CD1c-positive myeloid dendritic cell (primary cell): ENCODE data around the gene HEPACAM.

Source experiments
- DNase-seq: peaks from one replicate; pipeline ENCODE4 v3.0.0-alpha.2; 2016; ENCODE audit errors: extremely low spot score

The HEPACAM gene

DNA sequence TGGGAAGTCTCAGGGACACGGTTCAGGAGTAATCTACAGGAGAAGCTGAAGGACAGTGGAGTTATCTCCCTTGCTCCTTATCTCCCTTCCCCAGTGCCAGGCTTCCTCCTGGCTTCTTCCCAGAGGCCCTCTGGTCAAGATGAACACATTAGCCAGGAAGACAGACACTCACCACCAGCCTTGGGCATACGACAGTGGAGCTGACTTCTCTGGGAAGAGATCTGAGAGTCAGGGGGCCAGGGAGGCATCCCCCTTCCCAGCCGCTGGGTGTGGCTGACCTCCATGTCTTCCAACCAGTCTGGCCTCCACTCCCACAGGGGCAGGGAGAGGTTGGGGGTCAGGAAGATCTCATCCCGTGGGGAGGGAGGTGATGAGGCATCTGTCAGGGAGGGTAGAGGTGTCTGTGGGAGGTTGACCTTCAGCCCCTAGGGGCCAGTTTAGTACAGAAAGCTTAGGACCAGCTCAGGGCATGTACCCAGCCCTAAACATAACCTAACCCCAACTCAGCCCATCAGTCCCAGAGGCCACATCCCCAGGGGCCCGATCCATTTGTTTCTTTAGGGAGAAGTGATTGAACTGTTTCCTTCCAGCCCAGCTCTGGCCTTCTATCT lies 50.9 kb downstream of the HEPACAM start:
- no peak for DNase-seq

DNA sequence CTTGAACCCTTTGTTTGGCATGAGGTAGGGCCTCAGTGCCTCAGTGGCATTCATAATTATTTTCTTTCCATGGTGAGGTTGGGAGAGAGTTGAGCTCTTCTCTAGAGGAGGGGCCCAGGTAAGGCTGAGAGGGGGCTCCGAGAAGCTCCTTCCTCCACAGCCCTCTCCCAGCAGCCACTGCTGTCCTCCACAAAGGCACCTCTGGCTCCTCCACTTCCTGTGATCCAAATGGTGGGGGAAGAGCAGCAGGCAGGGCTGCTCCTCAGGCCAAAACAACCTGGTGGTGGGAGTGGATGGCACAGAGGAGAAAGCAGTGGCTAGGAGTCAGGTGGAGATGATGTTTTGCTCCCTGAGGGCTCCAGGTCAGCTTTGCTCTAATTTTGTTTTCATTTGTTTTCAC lies 51.5 kb downstream of the HEPACAM start:
- no peak for DNase-seq

DNA sequence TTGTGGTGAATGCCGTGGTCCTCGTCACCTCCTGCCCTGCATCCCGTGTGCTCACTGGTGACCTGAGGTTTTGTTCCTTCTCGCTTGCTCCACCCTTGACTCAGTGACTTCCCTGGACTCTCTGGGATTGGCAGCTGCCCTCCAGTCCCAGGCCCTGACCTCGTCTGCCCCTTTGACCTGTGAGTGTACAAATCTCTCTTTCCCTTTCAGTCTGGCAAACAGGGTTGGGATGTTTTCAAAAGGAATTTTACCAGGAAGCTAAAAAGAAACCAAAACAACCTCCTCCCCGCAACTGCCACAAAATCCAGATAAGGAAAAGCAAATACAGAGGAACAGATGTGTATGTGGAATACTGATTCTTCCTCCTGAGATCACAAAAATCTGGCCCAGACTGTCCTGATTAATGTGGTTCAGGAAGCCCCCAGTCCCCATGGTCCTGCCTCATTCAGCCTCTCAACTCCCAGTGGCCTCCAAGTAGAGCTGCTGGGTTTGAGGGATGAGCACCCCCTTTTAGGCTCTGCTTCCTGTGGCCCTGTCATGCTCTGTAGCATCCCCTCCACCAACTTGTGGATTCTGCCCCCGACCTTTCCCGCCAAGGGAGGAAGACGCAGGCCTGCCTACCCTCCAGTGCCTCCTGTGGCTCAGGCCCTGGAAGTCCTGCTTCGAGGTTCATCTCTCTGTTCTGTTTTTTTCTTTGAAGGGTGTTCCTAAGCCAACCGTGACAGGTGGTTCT lies 53.3 kb downstream of the HEPACAM start:
- DNase-seq: no peak

DNA sequence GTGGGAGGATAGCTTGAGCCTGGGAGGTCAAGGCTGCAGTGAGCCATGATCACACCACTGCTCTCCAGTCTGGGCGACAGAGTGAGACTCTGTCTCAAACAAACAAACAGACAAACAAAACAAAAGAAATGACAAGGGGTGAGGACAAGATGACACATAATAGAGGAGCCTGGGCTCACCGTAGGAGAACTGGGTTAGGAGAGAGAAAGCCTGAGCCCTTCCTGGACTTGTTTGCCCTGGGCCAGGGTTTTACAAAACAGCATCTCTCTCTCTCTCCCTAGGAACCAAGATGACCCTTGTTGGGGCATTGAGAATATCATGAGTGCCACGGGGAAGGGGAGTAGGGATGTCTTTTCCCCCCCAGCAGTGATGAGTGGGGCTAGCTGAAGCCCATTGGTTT lies 54.9 kb downstream of the HEPACAM start:
- DNase-seq: no peak

DNA sequence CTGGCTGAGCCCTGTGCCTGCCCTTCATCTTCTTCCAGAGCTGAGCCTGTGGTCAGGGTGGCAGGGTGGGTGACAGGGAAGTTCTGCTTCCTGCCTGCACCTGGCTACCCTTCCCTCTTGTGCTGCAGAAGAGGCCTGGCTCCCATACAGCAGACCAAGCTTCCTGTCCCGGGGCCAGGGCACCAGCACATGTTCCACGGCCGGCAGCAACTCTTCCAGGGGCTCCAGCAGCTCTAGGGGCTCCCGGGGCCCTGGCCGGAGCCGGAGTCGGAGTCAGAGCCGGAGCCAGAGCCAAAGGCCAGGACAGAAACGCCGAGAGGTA lies 55.6 kb downstream of the HEPACAM start:
- DNase-seq: no peak

DNA sequence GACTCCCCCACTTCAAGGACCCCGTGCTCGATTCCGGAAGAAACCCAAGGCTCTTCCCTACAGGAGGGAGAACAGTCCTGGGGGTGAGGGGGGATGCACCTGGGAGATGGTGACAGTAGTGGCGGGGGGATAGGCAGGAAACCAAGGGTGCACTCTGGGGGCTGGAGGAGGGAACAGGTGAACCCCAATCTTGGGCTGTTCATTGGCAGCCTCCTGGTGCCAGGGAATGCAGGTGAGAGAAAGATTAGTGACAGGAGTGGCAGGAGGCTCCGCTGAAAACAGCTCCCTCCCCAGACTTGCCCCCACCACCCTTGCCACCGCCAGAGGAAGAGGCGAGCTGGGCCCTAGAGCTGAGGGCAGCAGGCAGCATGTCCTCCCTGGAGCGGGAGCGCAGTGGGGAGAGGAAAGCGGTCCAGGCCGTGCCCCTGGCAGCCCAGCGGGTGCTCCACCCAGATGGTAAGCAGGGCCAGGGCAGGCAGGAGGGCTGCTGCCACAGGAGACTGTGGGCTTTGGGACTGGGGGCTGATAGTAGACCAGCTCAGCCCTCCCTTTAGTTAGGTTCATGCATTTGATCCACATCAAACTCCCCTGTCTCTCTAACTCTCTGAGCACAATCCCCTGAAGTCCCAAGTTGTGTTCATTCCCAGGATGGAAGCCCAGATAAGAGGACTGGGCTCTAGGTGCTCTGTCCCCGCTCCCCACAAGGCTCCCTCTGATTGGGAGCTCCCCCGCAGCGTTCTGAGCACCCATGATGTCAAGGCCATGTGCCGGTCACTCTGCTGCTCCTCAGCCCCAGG lies 56.2 kb downstream of the HEPACAM start:
- no peak for DNase-seq

DNA sequence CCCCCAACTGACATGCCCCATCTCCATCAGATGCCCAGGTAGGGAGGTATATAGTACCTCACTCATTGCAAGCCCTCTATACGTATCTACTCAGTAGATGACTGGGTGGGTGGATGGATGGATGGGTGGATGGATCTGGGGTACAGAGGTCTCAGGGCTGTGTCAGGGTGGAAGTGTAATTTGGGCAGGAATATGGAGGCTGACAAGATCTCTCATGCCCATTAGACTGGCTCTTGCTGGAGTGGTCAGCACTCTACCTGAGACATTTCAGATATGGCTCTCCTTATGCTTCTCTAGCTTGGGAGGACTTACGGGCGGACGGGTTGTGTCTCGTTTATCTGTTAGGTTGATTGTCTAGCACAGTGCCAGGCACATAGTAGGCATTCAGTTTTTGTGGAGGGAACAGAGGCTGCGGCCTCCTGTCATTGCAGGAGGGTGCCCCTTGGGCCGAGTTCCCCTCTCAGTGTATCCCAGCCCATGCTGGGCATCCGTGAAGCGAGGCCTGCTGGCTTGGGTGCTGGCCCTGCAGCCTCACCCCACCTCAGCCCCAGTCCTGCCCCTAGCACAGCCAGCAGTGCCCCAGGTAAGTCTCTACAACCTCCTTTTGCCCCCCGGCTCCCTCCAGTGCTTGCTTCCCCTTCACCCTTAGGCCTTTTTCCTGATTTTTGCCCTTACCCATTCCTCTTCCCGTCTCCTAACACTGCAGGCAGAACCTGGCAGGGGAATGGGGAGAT lies 56.9 kb downstream of the HEPACAM start:
- no peak for DNase-seq

DNA sequence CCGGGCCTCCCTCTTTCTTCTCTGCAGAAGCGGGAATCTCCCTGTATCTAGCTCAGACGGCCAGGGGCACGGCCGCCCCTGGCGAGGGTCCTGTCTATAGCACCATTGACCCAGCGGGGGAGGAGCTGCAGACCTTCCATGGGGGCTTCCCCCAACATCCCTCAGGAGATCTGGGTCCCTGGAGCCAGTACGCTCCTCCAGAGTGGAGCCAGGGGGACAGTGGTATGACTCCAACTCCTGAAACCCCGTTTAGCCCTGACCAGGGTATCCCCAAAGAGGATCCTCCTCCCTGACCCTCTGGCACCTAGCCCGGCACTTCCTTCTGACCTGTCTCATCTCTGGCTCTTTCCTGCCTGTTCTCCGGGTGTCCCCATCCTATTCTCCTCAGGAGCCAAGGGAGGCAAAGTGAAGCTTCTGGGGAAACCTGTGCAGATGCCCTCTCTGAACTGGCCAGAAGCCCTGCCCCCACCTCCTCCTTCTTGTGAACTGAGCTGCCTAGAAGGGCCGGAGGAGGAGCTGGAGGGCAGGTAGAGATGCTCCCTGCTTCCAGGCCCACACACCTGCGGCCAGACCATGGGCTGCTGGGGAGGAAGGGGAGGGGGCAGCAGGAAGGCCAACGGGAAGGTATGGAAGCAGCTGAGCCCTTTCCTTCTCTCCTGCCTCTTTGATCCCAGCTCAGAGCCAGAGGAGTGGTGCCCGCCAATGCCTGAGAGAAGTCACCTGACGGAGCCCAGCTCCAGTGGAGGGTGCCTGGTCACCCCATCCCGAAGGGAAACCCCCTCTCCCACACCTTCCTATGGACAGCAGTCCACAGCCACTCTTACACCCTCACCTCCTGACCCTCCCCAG lies 57.7 kb downstream of the HEPACAM start:
- DNase-seq: no peak

DNA sequence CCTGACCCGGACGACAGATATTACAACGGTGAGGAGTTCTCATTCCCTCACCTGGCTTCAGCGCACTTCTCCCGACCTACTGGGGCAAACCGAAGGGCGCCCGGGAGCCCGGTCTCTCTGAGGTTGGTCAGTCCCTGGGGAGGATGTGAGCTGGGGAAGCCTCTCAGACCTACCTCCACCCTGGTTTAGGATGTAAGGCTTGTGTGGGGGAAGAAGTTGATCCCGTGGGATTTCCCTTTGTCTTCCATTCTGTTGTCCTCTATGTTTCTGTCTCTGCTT lies 58.3 kb downstream of the HEPACAM start:
- no peak for DNase-seq

DNA sequence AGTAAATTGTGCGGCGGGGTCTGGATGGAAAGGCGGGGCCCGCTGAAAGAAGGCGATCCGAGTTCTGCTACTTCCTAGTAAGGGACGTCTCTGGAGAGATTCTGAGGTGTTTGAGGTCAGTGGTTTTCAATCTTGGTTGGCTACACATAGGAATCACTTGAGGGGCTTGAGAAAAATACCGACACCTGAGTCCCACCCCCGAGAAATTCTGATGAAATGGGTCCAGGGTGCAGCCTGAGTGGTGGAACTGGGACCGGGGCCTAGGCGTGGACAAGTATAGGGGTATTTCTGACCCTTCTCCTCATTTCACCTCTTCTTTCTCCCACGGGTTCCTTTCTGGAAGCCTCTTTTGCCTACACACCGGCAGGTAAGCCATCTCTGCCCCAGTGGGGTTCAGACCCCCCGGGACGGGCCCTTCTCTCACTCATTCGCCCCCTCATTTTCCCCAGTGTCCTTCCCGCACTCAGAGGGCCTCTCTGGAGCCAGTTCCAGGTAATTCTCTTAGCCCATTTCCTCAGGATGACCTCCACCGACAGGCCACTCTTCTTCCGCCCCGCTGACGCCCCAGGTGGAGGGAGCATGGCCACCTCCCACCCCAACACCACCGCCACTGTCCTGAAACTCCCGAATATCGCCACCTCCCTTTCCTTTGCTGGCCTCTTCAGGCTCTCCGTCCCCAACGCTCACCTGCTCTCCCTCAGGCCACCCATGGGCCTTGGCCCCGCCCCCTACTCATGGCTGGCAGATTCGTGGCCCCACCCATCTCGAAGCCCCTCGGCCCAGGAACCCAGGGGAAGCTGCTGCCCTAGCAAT lies 58.8 kb downstream of the HEPACAM start:
- no peak for DNase-seq

DNA sequence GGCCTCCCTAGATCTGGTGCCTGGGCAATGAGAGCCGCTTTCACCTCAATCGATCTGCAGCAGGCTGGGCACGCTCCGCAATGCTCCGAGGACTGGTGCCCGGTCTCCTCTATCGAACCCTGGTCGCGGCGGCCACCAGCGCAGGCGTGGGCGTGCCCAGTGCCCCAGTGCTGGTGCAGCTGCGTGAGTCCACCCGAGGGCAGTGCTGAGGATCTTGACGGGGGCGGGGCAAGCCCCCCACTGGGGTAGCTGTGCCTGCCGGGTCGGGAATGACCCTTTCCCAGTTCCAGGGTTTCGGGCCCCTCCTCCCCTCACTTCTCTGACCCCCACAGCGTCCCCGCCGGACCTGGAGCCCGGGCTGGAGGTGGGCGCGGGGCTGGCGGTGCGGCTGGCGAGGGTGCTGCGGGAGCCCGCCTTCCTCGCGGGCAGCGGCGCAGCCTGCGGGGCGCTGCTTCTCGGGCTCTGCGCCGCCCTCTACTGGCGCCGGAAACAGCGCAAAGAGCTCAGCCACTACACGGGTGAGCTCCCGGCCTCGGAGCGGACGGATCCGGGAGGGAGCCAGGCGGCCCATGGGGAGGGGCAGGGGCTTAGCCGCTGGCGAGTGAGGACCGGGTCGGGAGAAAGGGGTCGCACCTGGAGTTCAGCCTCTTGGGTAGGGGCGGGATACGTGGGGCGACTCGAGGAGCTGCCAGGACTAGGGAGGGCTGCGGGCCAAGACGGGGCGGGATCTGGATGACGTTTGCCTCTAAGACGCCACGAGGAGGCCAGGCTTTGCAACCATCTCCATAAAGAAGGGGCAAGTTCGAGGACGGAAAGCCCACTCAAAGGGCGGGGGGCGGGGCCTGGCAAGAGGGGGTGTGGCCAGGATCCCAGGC lies 59.7 kb downstream of the HEPACAM start:
- peak; percentile 85 for DNase-seq

DNA sequence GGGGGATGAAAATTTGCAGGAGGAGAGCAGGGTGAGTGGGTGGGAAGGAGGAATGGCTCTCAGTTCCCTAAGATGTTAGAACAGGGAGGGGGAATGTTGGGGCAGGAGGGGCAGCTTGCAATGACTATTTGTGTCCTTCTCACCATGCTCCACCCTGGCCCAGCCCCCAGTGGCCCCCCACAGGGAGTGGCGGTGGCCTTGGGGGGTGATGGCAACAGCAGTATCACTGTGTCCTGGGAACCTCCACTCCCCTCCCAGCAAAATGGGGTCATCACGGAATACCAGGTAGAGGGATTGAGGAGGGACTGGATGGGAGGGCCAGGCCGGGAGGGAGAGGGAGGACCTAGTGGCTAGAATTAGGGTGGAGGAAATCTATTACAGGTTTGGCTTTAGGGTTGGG lies 60.4 kb downstream of the HEPACAM start:
- no peak for DNase-seq

DNA sequence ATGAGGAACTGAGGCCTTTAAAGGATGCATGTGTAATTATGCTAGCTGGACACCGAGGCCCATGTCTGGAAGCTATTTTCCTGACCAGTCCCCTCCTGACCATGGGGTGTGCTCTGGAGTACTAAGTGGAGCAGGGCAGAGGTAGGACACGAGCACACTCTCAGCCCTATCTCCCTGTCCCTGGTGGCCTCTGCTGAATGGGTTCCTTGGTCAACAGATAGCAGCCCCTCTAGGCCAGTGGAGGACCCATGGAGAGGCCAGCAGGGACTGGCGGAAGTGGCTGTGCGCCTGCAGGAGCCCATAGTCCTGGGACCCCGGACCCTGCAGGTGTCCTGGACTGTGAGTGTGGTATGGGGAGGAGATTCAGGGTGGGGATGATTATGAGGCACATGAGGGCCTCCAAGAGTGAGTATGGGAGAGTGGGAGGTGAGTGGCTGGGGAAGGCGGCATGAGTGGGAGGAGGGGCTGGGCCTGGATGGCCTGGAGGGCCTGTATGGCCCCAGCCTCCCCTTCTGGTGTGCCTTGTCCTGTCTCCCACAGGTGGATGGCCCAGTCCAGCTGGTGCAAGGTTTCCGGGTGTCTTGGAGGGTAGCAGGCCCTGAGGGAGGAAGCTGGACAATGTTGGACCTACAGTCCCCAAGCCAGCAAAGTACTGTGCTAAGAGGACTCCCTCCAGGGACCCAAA lies 61.1 kb downstream of the HEPACAM start:
- DNase-seq: no peak

DNA sequence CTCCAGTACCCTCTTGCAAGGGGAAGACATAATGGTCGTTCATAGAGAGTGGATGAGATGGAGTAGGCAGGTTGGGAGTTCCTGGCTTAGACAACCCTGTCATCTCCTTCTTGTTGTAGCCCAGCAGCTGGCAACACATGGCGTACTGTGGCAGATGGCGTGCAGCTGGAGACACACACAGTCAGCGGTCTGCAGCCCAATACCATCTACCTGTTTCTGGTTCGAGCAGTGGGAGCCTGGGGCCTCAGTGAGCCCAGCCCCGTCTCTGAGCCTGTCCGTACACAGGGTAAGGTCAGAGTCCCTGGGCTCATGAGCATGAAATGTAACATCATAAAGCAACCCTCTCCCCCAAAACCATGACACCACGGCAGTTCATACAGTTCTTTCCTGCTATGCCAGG lies 61.9 kb downstream of the HEPACAM start:
- DNase-seq: no peak

DNA sequence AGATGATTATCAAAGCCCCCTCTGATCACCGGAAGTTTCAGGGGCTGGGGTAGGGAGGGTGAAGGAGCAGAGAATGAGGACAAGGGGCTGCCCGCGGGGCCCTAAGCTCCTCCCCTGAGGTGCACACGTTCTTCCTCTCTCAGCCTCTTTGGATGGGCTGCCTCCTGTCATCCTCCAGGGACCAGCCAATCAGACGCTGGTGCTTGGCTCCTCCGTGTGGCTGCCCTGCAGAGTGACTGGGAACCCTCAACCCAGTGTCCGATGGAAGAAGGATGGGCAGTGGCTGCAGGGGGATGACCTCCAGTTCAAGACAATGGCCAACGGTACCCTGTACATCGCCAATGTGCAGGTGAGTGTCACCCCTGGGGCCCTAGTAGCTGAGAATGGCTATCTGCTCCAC lies 63.1 kb downstream of the HEPACAM start:
- no peak for DNase-seq

DNA sequence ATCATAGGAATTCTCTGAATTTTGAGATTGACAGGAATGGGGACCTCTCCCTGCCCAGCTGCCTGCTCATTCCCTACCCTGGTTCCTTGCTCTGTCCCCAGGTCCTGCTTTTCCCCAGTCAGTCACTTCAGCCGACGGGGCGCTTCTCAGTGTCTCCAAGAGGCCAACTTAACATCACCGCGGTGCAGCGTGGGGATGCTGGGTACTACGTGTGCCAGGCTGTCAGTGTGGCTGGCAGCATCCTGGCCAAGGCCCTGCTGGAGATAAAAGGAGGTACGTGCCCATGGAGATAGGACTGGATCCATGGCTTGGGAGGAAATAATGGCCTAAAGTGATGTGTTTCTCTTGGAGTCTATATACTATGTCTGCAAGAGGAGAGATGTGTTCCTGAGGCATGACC lies 63.6 kb downstream of the HEPACAM start:
- no peak for DNase-seq

DNA sequence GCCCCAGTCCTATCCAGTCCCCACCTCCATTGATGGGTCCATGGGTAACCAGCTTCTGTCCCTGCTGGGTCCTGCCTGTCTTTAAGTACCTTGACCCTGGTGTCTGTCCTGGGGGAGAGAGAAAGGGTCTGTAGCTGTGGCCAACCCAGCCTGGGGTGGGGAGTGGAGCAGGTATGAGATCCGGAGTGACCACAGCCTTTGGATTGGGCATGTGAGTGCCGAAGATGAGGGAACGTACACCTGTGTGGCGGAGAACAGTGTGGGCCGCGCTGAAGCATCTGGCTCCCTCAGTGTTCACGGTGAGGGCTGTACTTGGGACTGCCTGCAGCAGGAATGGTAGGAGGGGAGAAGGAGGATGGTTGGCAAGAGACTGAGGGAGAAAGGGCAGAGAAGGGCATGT lies 65.4 kb downstream of the HEPACAM start:
- no peak for DNase-seq

DNA sequence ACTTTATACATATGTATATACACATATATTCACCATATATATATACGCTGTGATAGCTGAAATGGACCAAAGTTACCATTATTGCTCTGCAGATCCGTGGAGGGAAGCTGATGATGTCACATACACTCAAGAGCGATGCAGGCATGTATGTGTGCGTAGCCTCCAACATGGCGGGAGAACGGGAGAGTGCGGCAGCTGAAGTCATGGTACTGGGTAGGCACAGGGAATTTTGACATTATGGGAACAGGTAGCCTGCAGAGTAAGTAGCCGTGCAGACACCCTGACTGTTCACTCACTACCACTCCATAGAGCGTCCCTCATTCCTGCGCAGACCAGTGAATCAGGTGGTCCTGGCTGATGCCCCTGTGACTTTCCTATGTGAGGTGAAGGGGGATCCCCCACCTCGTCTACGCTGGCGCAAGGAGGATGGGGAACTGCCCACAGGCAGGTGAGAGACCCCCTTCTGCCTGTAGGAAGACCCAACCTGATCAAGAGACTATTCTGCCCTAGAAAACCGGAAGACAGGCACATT lies 65.9 kb downstream of the HEPACAM start:
- DNase-seq: no peak

DNA sequence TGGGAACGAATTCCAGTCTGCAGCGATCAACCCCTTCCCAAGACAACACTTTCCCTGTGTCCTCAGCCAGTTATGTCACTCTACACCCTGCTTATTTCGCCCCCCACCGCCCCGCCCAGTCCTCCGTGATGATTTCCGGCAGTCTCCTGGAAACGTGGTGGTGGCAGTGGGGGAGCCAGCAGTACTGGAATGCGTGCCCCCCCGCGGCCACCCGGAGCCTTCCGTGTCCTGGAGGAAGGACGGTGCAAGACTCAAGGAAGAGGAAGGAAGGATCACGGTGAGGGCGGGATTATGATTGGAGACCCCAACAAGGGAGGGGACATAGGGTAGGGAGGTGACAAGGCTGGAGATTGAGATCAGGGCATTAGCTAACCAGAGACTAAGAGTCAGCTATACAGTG lies 66.5 kb downstream of the HEPACAM start:
- DNase-seq: no peak
